BE2C (cell line): ENCODE results near the gene FARS2.

ENCODE experiments used
- DNase-seq: peaks from one replicate; pipeline ENCODE4 v3.0.0-alpha.2; 2020
- H3K27me3 ChIP-seq: fragments of 250-450 bp; sonication (Bioruptor Pico); 2 replicates; pipeline ENCODE4 v1.5.1; 2020; ENCODE audit warnings: mild to moderate bottlenecking
- H3K36me3 ChIP-seq: fragments of 250-450 bp; sonication (Bioruptor Pico); 2 replicates; pipeline ENCODE4 v1.5.1; 2020; ENCODE audit warnings: mild to moderate bottlenecking
- H3K4me1 ChIP-seq: fragments of 250-450 bp; sonication (Bioruptor Pico); 2 replicates; pipeline ENCODE4 v1.5.1; 2020
- H3K4me3 ChIP-seq: 2 replicates; pipeline ENCODE4 v1.5.1; 2011; ENCODE audit warnings: low read depth, low read length
- H3K9me3 ChIP-seq: fragments of 250-450 bp; sonication (Bioruptor Pico); 2 replicates; pipeline ENCODE4 v1.5.1; 2020
- TF ChIP-seq, protein P1 (sequence below): IDR thresholded peaks from 2 replicates; pipeline ENCODE4 v1.5.1; 2012; ENCODE audit warnings: mild to moderate bottlenecking, low read depth, low read length

Gene FARS2

DNA sequence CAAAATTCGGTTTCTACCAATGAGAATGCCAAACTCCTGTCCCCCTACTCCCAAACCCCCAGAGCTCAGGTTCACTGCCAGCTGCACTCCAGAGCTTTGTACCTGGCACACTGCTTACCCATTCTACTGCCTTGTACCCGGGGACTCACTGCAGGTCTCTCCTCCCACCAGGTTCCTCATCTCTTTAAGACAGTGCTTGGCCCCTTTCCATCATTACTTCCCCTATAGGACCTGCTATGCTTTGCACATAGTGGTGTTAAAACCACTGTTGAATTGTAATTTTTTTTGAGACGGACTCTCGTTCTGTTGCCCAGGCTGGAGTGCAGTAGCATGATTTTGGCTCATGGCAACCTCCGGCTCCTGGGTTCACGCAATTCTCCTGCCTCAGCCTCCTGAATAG is 26.4 kb upstream of the FARS2 start:
- H3K9me3 ChIP-seq, result no peaks in the 10 kb centered on the region
- peaks cover 7% of the 10 kb centered on the region for H3K36me3 ChIP-seq
- no peaks in the 10 kb centered on the region for H3K27me3 ChIP-seq
- H3K4me1 ChIP-seq, result no peaks in the 10 kb centered on the region
- no peak for DNase-seq
- TF ChIP-seq, protein P1, sequence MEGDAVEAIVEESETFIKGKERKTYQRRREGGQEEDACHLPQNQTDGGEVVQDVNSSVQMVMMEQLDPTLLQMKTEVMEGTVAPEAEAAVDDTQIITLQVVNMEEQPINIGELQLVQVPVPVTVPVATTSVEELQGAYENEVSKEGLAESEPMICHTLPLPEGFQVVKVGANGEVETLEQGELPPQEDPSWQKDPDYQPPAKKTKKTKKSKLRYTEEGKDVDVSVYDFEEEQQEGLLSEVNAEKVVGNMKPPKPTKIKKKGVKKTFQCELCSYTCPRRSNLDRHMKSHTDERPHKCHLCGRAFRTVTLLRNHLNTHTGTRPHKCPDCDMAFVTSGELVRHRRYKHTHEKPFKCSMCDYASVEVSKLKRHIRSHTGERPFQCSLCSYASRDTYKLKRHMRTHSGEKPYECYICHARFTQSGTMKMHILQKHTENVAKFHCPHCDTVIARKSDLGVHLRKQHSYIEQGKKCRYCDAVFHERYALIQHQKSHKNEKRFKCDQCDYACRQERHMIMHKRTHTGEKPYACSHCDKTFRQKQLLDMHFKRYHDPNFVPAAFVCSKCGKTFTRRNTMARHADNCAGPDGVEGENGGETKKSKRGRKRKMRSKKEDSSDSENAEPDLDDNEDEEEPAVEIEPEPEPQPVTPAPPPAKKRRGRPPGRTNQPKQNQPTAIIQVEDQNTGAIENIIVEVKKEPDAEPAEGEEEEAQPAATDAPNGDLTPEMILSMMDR, result no peak
- no peak overlapping the region for H3K4me3 ChIP-seq

DNA sequence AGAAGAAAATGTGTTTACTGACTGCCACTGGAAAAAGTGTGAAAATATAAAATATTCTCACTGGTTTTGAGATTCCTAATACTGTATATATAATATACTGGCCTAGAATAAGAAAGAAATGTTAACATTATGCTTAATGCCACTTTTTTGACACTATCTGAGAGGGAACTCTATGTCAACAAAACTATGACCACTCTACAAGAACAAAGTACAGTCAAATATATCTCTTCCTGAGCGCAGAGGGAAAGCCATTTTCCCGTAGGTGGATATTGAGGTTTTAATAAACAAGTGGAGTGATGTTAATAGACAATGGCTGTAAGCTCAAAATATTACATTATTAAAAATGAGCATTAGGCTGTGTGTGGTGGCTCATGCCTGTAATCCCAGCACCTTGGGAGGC is 25.5 kb upstream of the FARS2 start:
- TF ChIP-seq, protein P1, result no peak
- no peak for DNase-seq
- no peaks in the 10 kb centered on the region for H3K9me3 ChIP-seq

DNA sequence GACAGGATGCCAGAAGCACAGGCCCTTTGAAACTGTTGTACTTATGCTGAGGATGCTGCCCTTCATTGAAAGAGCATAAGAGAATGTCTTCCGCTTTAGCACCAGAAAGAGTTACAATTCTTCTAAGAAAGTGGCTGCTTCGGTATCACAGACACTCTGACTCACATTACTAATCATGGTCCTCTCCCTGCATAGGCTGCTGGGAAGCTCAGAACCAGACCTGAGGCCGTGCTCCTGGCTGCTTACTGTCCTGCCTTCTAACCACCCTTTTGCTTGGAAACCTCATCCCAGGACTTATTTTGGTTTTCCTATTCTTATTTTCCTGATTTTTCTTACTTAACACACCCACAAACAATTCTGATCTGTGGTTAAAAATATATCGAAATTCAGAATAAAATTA is 23.5 kb upstream of the FARS2 start:
- TF ChIP-seq, protein P1, result no peak
- Histone ChIP-seq H3K36me3 (peaks cover 11% of the 10 kb centered on the region), H3K4me3 (no peak overlapping the region), H3K27me3 (no peaks in the 10 kb centered on the region), H3K4me1 (no peaks in the 10 kb centered on the region), H3K9me3 (no peaks in the 10 kb centered on the region)
- DNase-seq, result no peak

More for the DNA sequence above, 25.5 kb upstream of the FARS2 start:
- H3K27me3 ChIP-seq, result no peaks in the 10 kb centered on the region
- peaks cover 7% of the 10 kb centered on the region for H3K36me3 ChIP-seq
- no peak overlapping the region for H3K4me3 ChIP-seq
- H3K4me1 ChIP-seq, result no peaks in the 10 kb centered on the region

DNA sequence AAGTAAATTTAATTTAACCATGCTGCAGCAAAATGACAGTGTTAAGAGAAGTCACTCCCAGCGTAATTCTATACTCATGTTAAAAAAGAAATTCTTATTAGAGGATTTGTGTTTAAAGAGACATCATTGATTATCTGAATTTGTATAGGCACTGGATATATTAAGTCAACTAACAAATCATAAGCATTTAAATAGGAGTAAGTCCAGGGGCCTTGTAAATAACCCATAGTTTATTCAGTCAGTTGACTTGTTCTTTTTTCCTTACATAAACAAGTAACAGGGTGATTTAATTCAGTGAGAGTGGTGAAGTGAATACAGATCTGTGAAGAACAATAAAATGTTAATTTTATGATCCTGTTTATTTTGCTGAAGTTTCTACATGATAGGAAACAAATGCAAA is 23.0 kb upstream of the FARS2 start:
- Histone ChIP-seq H3K4me1 (no peaks in the 10 kb centered on the region), H3K9me3 (no peaks in the 10 kb centered on the region), H3K27me3 (no peaks in the 10 kb centered on the region), H3K4me3 (no peak overlapping the region), H3K36me3 (peaks cover 11% of the 10 kb centered on the region)
- TF ChIP-seq, protein P1, result no peak
- DNase-seq, result no peak

DNA sequence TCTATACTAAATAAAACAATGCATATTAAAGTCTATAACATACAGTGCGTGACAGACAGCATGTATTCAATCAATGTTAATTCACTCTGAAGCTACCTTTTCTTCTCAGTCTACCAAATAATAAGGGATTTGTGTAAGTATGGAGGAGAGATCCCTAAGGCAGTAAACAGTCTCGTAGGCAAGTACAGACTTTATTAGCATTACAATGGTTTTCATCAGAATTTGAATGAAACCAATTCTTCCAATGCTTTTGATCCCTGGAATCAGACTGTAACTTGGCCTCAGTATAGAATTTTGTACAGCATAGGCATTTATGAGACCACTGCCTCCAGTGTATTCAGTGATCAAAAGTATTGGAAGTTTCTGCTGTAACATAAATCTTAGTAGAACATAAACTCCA is 20.1 kb upstream of the FARS2 start:
- DNase-seq, result no peak
- TF ChIP-seq, protein P1, result no peak
- H3K4me3 ChIP-seq, result no peak overlapping the region

DNA sequence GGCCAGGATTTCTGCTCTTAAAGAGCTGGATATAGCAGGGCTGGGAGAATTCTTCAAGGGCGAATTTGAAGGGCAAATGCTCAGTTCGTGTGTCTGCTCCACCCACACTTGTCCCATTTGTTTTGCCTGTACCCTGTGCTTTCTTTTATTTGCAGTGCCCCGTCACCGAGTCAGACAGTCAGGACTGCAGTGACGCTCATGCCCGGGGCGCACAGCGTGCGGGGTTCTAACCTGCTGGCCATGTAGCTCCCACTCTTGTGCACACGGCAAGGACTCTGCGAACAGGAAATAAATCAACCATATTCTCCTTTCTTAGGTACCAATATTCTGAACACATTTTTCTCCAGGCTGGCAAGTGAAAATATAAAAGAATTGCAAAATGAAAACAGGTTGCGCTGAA is 18.2 kb upstream of the FARS2 start:
- H3K4me1 ChIP-seq, result peaks cover 4% of the 10 kb centered on the region
- TF ChIP-seq, protein P1, result no peak
- DNase-seq, result no peak
- H3K4me3 ChIP-seq, result no peak overlapping the region
- no peaks in the 10 kb centered on the region for H3K27me3 ChIP-seq
- no peaks in the 10 kb centered on the region for H3K9me3 ChIP-seq
- H3K36me3 ChIP-seq, result peaks cover 18% of the 10 kb centered on the region

More for the DNA sequence above, 20.1 kb upstream of the FARS2 start:
- Histone ChIP-seq H3K36me3 (peaks cover 20% of the 10 kb centered on the region), H3K27me3 (no peaks in the 10 kb centered on the region), H3K4me1 (peaks cover 3% of the 10 kb centered on the region), H3K9me3 (no peaks in the 10 kb centered on the region)
